Effector CD8-positive, alpha-beta T cell (primary cell): ENCODE data around the gene PNLIPRP1.

Experiments
- DNase-seq: peaks from one replicate; lab custom pipeline; 2025; lab: John Stamatoyannopoulos, UW

PNLIPRP1 gene

GRCh38 chr10:116599991-116600390 lies 9.2 kb downstream of the PNLIPRP1 start:
- DNase-seq: no peak

DNA sequence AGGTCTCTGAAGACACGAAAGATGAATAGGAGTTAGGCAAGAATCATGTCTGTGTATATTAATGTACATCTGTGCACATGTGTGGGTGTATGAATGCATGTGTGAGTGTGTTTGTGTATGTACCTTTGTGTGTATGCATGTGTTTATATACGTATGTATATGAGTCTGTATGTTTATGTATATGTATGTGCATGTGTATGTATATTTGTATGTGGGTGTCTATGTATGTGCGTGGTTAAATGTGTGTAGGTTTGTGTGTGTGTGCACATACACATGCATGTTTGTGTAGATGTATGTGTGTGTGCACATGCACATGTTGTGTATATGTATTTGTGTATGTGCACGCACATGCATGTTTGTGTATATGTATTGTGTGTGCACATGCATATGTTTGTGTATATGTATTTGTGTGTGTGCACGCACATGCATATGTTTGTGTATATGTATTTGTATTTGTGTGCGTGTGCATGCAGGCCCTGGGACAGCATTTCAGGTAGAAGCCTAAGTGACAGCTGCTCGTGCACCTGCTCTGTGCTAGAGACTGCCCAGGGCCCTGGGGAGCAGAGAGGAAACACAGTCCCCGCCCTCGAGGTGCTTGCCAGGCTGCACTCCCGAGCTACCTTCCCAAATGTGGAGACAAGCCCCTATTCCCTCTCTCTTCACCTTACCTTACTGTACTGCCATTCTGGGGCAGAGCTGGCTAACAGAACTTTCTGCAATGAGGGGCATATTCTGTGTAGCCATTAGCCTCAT lies 12.1 kb downstream of the PNLIPRP1 start:
- no peak for DNase-seq

DNA sequence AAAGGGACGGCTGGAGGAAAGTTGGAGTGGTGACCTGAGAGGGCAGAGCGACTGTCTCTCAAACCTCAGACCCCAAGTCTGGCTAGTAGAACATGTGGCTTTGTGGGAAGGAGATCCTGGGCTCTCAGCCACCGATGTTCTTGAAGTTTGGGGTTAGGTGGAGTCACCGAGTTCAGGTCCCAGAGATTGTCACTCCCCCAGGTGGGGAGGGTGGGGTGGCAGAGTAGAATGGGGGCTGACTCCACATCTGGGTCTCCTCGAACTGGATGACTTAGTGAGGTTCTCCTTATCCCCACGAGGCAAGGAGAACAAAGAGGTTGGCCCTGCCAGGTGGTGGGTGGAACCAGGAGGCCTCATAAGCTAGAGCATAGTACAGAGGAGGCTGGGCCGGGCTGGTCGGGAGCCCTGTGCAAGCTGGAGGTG lies 15.3 kb downstream of the PNLIPRP1 start:
- DNase-seq: no peak

DNA sequence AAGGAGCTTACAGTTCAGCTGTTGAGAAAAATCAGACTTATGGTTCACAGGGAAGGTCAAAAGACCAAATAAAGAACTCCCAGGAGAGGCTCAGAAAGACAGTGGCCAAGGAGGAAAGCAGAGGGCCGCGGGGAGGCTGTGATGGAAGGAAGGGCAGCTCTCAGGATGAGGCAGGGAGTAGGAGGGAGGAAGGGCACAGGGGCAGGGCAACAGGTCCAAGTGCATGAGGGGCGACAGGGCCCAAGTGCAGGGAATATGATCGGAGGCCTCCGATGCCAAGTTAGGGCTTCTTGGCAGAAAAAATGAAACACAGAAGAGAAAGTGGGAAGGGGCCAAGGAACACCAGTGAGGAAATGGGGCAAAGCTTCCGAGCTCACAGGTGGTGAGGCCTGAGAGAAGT lies 16.6 kb downstream of the PNLIPRP1 start:
- no peak for DNase-seq

DNA sequence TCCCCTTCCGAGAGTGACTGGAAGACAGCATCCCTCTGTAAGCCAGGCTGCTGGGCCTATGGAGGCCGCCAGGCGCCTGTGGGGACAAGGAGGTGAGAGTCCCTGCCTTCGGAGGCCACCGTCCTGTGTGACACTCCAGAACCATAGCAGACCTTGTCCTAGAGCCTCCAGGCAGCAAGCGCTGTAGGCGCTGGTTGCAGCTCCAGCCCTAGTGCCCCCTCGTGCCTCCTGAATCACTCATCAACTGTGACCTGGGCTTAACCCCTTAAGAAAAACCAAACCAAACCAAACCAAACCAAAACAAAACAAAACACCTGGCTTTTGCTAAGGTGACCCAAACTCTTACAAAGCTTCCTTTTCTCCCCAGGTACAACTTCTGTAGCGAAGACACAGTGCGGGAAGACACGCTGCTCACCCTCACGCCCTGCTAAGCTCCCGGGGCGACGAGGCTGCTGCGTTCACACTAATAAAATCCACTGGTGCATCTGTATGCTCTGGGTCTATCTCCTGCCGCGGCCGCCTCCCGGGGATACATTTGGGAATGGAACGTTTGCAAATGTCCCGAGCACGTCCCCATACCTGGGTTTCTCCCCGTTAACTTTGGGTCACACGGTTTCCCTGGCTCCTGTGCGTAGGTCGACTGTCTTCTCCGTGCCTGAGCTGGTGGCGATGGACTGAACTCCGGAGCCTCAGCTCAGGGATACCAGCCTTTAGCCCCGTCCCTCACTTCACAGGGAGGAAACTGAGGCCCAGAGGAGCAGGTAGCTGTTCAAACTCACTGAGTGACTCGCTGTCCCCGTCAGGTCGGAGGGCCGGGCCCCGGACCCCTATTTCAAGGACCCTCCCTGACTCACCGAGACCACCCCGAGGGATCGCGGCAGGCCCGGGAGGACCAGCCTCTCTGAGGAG lies 18.2 kb downstream of the PNLIPRP1 start:
- no peak for DNase-seq

DNA sequence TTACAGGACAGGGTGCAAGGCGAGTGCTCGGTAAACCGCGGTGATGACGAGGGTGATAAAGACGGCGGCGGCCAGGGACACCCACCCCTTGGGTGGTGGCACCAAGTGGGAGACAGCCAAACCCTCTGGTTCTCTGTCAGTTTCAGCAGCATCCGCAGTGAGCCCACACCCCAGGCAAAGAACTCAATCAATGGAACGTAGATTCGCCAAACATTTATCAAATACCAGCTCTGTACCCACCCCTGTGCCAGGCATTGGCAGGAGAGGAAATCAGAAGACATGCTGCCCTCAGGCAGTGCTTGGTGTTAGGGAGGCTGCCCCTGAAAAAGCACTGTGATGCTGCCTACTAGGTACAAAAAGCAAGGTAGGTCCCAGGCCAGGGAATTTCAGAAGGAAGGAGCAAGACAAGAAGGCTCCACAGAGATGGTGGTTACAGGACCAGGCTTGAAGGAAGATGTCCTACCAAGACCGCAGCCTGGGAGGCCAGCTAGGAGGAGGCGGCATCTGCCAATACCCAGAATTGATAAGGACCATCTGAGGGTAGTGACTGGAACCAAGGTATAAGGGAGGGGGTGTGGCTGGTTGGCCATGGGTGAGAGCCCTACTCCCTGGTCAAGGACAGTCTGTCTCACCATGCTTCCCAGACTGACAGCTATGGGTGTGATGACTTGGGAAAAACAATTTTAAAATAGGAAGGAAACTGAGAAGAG lies 19.8 kb downstream of the PNLIPRP1 start:
- DNase-seq: no peak

GRCh38 chr10:116611153-116611545 lies 20.4 kb downstream of the PNLIPRP1 start:
- no peak for DNase-seq

DNA sequence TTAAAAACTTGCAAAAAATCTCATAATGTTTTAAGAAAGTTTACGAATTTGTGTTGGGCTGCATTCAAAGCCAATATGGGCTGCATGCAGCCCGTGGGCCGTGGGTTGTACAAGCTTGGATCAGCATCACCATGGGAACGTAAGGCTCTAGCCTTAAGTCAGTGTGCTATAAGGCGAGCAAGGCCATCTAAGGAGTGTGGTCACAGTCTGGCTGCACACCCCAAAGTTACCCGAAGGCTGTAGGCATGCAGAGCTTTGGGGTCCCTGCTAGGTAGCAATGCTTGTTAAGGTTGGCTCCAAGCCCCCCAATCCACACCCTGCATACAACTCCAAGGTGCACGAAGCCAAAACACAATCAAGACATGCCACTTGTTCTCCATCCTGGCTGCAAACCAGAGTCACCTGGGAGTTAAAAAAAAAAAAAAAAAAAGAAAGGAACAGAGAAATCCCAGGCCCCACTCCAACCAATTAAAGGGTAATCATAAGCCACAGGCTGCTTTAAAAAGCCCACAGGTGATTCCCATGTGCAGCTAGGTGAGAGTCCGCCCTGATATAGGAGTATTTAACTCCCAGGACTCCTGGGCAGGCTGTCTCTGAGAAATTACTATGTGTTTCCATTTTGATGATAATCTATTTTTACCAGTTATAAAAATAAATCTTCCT lies 21.5 kb downstream of the PNLIPRP1 start:
- no peak for DNase-seq

DNA sequence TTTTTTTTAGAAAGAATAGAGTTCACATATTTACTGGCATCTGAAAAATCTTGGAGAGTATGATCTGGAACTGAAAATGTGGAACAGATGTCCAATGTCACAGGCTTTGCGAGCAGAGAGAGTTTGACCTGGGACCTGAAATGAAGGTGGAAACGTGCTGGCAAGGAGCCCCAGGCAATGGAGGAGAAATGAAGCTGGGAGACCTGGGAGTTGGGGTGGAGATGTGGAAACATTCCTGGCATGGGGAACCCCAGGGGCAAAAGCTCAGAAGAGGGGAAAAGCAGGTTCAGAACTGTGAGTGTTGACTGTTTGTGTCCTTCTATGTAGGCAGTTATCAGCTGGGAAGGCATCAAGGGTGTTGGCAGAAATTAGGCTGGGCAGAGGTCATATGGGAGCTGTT lies 22.7 kb downstream of the PNLIPRP1 start:
- DNase-seq: no peak

DNA sequence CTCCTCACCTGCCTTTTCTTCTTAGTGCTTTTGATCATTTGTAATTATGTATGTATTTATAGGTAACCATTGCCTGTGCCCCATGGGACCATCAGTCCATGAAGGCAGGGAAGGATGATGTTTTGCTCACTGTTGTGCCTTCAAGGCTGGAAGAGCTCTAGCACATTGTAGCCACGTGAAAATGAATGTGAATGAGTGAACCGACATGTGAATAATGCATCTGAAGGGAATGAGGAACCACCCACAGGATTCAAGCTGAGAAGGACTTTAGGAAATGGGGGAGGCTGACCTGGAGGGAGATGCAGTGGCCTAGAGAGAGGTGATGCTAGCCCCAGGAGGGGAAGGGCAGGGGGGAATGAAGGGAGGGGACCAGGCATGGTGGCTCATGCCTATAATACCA lies 24.0 kb downstream of the PNLIPRP1 start:
- no peak for DNase-seq

- no peak for DNase-seq
These were observed 24.5 kb downstream of the PNLIPRP1 start for GRCh38 chr10:116615199-116615776.

GRCh38 chr10:116620423-116621400 lies 30.0 kb downstream of the PNLIPRP1 start, which contains the start of gene PNLIPRP2:
Gene PNLIPRP2, plus strand, starts transcription at chr10:116620953.
- DNase-seq: no peak

- no peak for DNase-seq
These were observed 30.7 kb downstream of the PNLIPRP1 start for GRCh38 chr10:116621476-116621875.

DNA sequence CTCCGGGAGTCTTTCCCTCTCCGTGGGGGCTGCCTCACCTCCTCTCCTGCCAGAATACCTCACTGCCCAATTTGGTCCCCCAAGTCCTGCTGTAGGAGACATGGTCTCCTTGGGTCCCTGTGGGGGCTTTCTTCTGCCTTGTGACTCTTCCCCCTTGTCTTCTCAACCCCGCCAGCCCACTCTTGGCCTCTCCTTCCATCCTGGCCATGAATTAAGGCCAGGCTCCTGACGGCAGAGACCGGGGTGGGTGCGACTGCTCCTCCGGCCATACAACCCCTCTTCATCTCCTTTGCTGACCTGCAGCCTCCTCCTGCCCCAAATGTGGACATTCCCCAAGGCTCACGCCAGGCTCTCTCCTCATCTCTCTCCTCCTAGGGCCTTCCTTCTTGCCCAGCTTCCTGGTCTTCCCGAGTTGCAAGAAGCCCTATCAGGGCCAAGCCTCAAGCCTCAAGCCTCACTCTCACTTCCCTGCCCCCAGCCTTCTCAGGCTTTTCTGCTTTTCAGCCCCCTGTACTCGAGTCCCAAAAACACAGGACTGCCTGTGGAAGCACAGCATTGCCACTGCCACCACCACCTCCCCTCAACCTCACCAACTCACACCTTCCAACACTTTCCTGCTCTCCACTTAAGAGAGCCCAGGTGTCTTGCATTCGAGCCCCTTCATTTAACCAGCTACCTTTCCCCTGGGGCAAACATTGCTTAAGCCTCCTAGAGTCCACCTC lies 31.3 kb downstream of the PNLIPRP1 start:
- DNase-seq: no peak

- DNase-seq: no peak
These were observed 35.1 kb downstream of the PNLIPRP1 start for GRCh38 chr10:116625845-116626244.

DNA sequence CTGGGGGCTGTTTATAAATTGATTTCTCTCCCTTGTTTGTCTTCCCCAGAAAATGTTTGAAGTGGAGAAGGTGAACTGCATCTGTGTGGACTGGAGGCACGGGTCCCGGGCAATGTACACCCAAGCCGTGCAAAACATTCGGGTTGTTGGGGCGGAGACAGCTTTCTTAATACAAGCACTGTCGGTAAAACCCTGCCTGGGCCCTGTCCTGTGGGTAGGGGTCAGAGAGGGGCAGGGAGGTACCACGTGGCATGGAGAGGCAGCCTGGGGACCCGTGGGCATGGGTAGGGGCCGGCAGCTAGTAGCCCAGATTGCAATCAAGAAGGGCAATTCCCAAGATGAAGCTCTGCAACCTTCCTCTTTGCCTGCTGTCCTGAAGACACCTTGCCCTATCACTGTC lies 36.1 kb downstream of the PNLIPRP1 start:
- no peak for DNase-seq

GRCh38 chr10:116627386-116627933 lies 36.7 kb downstream of the PNLIPRP1 start:
- no peak for DNase-seq

DNA sequence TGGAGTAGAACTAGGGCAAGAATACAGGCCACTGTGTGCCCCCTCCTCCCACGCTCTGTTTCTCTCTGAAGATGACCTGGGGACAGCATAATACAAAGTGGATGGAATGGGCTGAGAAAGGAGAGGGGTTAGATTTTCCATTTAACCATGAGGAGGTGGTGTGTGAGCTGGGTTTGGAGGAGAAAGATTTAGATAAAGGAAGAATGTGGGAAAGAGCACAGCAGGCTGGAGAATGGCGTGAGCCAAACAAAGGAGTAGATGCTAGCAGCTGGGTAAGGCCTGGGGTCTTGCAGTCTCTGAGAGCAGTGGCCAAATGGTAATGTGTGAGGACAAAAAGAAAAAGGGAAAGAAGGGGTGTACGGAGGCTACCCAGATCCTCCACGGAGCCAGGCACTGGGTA lies 38.6 kb downstream of the PNLIPRP1 start:
- no peak for DNase-seq

DNA sequence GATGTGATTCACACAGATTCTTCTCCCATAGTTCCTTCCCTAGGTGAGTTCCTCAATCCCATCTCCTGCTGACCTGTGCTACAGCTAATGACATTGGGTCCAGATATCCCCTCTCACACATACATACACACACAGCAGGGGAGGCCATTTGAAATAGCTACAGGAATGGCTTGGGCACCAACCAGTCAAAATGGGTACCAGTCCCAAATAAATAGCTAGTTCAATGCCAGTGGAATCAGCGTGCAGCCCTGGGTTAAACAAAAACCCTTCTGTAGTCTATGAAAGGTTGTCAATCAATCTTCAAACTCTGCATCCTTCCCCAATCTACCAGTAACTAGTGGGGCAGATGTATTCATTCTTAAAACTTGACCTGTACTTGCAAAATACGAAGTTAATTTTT lies 39.3 kb downstream of the PNLIPRP1 start:
- no peak for DNase-seq
